GM21619 (cell line): Measurements from ENCODE around the gene CDR2.

Source experiments
- ATAC-seq: cut with Tn5 transposase; IDR thresholded peaks from one replicate; pipeline ENCODE4 v1.9.1; 2021; ENCODE audit not compliant: unreplicated experiment

Gene CDR2

DNA sequence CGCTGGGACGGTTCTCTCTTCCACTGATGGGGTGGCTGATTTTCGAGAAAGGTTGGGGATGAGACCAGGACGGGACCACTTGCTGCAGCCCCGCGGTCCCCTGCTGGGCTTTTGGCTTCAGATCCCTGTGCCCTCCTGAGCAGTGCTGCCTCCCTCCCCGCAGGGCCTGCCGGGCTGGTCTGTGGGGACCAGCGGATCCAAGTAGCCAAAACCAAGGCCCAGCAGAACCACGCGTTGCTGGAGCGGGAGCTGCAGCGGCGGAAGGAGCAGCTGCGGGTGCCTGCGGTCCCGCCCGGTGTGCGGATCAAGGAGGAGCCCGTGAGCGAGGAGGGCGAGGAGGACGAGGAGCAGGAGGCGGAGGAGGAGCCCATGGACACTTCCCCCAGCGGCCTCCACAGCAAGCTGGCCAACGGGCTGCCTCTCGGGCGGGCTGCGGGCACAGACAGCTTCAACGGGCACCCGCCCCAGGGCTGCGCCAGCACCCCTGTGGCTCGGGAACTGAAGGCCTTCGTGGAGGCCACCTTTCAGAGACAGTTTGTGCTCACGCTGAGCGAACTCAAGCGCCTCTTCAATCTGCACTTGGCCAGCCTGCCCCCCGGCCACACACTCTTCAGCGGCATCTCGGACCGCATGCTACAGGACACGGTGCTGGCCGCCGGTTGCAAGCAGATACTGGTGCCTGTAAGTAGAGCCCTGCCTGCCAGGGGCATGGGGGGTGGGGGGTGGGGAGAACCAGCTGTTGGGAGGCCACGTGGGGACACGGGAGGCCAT, 48.6 kb downstream of the CDR2 start:
- ATAC-seq, result no peak

DNA sequence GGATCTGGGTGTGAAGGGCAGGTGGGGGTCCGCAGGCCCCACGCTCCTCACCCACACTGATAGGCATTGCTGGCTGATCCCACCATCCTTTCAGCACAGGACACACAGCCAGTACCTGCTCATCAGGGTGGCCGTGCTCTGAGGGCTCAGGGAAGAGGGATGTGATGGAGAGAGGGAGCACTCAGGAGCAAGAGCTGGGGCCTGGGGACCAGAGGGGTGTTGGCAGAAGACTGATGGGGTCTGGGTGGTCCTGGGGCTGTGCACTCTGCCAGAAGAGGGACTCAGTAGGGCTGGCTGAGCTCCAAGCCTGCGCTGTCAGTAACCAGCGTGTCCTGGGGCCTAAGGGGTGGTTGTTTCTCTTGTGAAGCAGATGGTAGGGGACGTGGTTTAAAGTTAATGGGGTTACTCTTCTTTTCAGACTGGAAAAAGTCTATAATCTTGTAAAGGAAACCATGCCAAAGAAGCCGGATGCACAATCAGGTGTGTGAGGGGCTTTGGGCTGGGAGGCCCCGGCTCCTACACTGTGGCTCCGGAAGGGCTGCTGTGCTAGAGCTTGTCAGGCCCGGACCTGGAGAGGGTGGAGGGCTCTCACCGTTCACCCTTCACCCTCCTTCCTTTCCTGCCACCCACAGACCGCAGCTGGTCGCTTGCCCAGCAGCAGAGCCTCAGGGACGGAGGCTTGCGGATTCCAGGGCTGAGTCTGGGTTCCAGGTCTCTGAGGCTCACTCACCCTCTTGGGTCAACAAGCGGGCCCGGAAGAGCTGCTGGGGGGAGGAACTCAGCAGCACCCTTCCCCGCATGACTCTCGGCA, 49.4 kb downstream of the CDR2 start:
- no peak for ATAC-seq

DNA sequence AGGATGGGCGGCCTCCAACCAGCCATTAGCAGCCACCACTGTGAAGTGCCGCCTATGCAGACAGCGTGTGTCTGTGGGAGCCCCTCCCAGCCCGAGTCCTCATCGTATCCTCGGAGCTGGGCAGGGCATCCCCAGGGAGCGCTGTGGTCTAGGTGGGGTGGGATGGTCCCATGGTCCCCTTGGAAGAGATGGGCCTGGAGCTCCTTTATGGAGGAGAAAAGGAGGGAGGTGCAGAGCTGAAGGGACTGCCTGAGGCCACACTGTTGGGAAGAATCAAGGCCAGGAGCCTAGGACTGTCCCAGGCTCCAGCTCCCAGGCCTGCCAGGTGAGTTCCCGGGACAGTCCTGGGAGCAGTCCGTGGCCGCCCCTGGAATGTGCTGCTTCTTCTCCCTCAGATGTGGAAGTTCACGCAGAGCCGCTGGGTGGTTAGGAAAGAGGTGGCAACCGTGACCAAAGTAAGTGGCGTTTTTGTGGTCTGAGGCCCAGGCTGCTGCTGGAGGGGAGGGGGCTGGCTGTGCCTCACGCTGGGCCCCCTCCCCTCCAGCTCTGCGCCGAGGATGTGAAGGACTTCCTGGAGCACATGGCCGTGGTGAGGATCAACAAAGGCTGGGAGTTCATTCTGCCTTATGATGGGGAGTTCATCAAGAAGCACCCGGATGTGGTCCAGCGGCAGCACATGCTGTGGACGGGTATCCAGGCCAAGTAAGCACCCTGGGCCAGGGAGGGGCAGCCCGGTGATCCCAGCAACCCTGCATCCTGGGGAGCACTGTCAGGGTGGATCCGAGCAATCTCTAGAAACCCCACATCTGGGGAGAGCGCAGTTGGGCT, 50.2 kb downstream of the CDR2 start:
- no peak for ATAC-seq

DNA sequence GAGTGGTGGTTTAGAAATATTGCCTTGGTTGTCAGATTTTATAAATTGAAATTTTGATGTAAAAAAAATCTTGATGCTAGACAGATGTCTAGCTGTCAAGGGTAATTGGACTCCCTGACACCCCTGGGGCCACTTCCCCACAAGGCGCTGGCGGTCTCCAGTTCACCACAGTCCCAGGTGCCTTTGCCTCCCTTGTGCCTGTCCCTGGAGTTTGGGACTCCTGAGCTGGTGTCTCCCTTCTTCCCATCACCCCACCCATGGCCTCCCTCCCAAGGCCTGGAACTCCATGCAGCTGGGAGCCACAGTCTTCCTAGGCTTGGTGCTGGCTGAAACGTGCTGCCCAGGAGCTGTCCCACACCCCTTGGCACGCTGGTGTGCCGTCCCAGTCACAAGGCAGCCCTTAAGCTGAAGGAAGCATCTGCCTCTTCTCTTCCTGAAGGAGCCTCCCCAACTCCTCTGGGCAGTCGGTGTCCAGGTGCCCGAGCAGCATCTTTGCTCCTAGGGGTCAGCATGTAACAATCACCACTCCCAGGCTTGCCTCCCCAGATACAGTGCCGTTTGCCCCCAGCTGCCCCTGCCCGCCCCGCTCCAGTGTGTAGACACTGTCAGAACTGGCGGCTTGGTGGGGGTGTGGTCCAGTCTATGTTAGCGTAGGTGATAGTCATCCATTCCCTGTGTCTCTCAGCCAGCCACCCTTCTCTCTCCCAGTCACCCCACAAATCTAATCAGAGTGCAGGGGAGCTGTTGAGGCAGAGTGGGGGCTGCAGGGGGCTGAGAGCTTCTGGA, 51.1 kb downstream of the CDR2 start:
- ATAC-seq, result no peak

DNA sequence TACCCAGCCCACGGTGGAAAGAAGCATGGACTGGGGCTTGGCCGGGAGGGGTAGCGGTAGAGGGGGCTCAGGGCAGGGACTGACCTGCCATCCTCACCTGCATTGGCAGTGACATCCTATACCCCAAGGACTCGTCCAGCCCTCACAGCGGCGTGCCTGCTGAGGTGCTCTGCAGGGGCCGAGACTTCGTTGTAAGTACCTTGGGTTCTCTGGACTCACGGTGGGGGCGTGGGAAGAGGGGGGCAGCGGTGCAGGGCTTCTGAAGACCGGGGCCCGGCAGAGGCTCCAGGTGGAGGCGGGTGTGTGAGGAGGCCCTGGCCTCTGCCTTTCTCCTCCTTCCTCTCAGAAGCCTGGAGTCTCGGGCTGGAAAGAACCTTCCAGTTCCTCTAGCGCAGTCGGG, 51.7 kb downstream of the CDR2 start:
- no peak for ATAC-seq

DNA sequence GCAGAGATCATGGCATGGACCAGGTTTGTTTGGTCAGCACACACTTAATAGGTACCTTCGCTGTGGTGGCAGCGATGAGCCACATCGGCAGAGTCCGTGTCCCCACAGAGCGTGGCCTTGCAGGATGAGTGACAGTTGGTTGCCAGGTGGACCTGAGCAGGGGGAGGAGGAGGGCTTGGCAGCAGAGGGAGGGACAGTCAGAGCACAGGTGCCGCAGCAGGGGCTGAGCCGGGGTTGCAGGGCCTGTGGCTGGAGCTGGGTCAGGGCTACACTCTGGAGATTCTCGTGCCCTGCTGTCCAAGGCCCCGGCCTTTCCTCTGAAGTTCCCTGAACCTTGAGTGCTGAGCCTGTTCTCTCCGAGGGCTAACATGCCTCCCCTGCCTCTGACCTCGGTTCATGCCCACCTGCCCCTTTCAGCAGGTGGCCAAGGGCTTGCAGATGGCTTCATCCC, 52.4 kb downstream of the CDR2 start:
- no peak for ATAC-seq

DNA sequence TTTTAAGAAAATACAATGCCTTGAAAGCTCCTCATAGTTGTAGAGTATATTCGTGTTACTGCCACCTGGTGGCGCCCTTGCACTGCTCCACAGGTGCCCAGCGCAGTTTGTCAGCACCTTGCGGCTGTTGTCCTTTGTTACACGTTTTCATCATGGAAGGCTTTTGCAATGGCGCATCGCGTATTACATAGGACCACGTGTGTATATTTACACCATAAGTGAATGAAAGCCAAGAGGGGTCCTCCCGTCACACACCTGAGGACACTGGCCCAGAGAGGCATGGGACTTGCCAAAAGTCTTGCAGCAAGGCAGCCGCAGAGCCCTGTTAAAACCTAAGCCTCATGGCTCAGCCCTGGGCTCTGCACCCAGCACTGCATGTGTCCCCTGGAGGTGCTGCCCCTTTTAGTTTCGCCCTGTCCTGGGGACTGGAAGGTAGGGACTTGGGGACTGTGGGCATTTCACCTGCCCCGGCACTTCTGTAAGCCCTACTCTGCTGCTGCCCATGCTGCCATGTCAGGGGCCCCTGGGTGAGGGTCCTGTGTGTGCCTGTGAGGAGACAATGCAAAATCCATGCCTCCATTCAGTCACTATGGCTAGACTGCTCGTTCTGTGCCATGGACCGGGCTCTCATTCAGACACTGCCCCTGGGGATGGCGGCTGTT, 52.9 kb downstream of the CDR2 start:
- ATAC-seq, result no peak

DNA sequence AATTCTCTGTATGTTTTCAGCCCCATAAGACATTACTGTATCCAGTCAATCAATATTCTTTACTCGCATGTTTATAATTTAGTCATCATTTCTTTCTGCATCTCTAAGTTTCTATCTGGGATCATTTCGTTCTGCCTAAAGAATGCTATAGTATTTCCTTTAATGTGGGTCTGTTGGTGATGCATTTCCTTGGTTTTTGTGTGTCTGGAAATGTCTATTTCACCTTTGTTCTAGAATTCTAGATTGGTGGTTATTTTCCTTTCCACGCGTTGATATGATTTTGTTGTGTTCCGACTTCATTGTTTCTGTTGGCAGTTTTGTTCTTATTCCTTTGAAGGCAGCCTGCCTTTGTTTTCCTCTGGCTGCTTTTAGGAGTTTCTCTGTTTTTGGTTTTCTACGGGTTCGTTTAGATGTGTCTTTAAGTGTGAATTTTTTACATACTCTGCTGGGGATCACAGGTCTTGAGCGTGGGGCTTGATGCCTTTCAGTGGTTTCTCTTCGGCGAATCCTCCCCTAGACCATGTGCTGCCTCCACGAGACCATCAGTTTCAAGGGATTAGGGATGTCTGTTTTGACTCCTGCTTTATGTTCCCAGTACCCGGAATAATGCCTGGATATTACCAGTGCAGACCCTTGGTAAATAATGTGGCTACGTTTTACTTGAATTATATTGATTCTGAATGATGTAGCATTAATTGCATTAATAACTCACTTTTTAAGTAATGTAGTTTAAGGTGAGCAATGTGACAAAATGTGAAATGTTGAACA, 53.7 kb downstream of the CDR2 start:
- ATAC-seq, result no peak

DNA sequence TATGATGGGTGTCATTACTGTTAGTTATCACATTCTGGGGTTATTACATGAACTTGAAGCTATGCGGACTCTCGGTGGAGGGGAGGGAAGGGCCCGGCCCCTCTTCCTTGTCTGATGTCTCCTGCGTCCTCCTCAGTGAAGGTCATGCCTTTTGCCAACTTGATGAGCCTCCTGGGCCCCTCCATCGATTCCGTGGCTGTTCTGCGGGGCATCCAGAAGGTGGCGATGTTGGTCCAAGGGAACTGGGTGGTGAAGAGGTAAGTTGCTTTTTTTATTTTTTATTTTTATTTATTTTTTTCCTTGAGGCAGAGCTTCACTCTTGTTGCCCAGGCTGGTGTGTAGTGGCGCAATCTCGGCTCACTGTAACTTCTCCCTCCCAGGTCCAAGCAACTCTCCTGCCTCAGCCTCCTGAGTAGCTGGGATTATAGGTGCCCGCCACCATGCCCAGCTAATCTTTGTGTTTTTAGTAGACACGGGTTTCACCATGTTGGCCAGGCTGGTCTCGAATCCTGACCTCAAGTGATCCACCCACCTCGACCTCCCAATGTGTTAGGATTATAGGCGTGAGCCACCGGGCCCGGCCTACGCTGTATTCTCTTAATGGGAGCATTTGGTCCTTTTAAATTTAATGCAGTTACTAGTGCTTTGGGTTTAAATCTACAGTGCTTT, 55.6 kb downstream of the CDR2 start:
- no peak for ATAC-seq

DNA sequence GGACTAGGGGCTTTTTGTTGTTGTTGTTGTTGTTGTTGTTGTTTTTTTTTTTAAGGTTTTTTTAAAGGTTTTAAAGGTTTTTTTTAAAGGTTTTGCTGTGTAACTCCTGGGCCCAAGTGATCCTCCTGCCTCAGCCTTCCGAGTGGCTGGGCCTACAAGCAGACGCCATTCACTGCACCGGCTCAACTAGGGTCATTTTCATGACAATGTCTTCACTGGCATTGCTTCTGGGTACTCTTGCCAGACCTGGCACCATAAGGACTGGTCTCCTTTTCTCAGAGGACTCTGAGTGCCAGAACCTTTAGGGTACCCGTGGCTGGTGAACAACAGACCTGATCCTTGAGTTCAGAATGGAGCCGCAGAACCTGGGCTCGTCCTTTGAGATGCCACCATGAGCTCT, 56.8 kb downstream of the CDR2 start:
- ATAC-seq, result no peak

DNA sequence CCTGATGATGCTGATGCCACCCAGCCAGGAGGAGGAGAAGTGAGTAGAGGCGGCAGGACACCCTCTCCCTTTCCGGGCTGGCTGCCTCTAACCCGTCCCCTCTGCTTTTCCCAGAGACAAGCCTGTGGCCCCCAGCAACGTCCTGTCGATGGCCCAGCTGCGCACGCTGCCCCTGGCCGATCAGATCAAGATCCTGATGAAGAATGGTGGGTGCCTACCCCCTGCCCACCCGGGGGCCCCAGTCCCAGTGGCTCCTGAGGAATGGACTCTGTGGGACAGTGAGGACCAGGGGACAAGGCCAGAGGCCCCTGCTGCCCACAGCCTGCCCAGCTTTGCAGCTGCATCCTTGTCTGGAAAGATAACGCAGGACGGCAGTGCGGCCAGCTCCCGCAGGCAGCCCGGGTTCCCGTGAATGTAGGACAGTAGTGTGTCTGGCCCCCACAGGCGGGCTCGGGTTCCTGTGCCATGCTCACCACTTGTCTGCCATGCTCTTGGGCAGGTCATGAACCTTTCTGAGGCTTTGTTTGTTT, 57.4 kb downstream of the CDR2 start:
- no peak for ATAC-seq

DNA sequence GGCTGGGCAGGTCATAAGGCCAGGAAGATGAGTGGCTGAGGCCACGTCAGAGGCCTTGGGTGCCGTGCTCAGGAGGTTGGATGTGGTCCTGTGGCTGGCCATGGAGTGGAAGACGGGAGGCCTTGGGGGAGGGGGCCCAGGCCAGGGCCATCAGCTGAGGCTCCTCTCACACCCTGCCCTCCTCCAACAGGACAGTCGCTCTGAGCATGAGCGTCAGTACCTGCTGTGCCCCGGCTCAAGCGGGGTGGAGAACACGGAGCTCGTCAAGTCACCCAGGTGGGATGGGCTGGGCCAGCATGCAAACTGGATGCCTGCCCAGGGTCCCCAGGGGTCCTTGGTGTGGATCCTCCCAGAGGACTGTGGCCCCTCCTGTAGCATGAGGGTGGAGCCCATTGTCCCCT, 58.0 kb downstream of the CDR2 start:
- no peak for ATAC-seq

DNA sequence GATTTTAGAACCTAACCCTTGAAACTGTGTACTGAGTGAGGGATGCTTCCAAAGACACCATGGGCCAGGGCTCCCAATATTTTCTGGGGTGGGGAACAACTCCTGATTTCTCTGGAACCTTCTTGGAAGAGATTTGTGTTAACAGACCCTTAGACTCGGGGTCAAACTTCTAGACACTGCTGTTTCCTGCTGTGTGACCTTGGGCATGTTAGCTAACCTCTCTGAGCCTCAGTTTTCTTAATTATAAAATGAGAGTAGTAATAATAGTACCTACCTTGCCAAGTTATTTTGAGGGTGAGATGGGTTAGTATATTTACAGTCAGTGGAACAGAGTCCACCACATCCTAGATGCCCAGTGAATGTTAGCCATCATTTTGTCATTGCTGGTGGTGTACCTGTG, 58.4 kb downstream of the CDR2 start:
- no peak for ATAC-seq

DNA sequence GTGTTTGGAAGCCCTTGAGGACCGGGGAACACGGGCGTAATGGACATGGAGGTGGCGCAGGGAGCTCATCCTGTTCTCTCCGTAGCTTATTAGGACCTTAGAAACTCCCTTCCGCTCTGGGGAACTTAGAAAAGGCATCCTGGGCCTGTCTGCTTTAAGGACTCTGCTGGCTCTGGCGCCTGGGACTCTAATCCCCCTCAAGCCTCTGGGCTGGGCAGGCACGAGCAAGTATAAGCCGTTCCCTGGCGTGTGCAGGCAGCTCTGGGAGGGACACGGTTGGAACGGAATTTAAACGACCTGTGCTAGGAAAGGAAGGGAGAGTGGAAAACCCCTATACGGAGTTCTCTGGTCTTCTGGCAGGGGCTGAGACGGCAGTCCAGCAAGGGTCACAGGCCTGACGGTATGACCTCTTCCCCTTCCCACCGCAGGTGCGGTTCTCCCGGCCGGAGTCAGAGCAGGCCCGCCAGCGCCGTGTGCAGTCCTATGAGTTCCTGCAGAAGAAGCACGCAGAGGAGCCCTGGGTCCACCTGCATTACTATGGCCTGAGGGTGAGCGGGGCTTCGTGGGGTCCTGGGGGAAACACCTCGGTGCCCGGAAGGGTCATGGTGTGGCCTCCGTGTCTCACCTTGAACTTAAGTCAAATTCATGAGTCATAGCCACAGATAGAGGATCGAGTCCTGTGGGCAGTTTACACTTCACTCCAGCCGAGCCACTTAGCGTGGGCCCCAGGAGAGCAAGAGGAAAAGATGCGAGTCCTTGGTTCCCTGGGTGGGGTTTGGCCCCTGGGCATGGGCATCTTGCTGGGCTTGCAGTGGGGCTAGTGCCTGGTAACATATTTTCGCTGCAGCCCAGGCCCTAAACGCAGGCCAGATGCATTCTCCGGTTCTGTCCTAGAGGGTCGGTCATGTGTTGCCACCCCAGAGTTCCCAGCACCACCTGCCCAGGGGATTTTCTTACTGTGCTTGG, 59.5 kb downstream of the CDR2 start:
- no peak for ATAC-seq

DNA sequence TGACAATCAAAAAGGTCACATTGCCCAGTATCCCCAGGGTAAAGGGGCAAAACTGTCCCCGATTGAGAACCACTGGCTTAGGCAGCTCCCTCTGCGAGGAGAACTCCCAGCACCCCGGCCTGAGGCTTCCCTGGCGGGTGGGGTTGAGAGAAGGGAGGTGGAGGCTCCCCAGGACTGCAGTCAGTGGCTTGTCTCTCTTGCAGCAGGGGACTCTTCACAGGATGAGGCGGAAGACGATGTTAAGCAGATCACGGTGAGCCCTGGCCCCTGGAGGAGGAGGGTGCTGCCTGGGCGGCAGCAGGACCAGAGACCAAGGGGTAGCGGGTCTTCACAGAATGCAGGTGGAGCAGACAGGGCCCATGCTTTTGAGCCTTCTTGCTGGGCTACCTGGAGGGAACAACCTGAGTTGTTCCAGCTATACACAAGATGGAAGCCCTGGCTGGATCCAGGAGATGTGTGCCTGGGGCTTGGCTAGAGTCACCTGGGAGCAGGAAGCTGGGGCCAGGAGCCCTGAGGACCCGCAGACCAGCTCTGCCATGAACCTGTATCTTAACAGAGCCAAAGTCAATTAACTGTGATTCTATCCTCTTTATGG, 60.4 kb downstream of the CDR2 start:
- ATAC-seq, result no peak

DNA sequence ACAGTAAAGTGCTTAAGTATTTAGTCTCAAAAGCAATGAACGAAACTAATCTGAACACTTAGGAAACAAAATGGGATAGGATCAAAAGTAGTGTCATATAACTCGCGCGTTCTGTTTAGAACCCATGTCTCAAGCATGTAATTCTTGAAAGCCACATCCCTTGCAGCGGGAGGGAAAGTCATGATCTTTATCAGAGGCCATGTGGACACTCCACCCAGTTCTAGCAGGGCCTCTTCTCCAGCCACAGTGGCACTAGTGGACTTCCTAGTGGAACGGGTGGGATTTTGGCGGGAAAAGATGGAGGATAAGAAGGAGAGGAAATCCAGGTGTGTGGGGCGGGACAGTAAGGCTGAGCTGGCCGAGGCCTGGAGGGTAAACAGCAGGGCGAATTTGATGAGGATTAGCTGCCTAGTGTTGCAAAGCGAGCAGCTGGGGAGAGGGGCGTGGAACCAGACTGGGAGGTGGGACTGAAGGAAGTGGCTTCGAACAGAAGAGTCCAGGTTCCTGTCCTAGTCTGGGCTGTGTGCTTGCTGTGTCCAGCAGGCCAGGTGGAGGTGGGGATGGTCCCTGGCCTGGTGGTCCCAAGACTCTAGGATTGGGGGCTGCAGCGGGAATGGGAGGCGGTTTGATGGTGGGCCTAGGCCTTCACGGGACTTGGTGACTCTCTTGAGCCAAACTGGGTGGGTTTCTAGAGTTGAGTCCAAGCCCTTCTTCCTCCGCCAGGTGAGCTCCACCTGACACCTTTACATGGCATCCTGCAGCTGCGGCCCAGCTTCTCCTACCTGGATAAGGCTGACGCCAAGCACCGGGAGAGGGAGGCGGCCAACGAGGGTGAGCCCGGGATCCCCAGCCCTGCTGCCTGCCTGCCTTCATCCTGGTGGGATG, 61.3 kb downstream of the CDR2 start:
- no peak for ATAC-seq
